Measurements from ENCODE around the gene SLC6A19.

The SLC6A19 gene

GRCh38 chr5:1180841-1181271, 20.5 kb upstream of the SLC6A19 start:
- DNase-seq (ENCODE audit: low read depth, low spot score), result no peak

DNA sequence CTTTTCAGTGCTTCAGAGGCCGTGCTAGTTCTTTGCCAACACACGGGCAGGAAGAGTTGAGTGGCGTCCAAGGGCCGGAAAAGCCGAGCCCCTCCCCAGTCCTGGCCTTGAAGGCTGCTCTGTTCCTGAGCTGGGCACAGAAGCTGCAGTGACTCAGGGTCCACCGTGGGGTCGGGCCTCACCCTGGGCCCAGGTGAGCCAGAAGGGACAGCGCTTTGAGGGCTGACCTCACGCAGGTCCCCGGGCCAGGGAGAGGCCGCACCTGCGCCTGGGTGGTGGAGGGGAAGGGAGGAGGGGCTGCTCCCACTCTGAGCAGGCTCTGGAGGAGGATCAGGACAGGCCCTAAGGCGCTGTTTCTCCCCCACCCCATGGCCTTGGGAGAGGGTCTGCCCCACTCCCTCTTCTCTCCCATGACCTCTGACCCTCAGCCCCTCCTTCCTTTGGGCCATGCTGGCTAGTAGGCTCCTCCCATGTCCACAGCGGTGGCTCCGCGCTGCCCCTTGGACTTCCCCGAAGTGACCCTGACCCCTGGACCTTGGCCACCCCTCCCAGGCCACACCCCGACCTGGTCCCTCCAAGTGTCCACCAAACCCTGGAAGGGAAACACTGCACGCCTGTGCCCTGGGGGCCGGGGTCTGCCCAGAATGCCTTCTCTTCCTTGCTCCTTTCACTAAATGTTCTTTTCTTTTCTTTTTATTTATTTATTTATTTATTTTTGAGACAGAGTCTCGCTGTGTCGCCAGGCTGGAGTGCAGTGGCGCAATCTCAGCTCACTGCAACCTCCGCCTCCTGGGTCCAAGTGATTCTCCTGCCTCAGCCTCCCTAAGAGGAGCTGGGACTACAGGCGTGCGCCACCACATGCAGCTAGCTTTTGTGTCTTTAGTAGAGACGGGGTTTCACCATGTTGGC, 19.7 kb upstream of the SLC6A19 start:
- no peak for DNase-seq (ENCODE audit: low read depth, low spot score)

DNA sequence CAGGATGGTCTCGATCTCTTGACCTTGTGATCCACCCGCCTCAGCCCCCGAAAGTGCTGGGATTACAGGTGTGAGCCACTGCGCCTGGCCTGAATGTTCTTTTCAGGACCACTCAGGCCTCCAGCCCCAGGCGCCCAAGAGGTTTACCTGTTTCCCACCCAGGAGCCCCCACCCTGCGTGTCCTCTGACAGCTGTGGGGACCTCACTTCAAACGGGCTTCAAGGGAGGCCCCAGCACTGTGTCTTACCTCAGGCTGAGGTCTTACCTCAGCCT, 19.1 kb upstream of the SLC6A19 start:
- DNase-seq (ENCODE audit: low read depth, low spot score), result no peak

DNA sequence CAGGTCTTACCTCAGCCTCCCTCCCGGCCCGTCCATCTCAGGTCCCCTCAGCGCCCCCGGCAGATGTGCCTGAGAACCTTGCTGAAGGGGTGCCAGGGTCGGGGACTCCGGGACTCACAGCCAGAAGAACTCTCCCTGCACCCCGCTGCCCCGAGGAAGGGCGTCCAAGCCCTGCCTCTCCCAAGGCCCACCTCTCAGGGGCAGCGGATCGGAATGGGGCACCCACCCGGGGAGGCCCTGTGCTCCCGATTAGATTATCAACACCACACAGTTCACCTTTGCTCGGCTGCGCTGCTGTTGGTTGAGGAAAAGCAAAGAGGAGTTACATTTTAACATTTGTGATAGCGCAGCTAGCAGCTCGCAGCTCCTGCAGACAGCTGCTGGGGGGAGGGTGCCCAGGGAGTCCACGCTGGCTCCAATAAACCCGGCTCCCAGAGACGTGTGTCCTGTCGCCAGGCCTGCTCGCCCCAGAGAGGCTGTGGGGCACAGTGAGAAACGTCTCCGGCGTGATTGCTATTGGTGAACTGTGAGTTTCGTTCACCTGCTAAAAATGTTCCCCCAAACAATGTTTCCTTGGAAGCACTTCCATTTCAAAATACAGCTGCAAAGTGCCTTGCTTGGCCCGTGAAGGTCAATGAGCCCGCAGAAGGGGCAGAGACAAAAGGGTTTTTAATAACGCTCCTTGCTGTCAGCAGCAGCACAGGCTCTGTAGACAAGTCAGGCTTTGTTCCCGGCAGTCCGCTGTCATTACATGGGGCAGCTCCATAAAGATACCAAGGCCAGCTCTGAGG, 18.6 kb upstream of the SLC6A19 start:
- DNase-seq (ENCODE audit: low read depth, low spot score), result no peak

DNA sequence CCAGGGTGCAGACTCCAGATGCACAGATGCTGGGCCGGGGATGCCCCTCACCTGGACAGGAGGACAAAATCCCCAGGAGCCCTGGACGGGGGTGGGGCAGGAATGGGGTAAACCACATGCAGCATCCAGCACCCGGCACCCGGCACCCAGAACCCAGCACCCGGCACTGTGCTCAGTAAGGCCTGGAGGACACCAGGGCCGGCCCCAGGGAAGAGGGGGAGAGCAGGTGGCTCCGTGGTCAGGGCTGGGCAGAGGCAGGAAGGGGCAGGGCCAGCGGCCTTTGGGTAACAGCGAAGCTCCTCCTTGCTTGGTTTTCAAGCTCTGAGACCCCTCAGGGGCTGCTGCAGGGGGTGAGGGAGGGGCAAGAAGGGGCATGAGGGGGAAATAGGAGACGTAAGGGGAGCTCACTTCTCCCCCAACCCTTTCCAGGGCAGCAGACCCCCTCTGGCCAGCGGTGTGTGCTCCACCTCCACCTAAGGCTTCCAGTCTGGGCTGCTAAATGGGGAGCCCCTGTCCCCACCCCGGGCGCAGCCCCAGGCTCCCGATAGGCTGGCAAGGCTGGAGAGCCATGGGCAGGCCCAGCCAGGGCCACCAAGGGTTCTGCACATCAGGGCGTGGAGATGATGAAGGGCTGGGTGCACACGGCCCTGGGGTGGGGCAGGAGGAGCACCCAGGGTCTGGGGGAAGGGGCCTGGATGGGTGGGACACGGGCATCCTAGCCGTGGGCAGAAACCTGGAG, 17.8 kb upstream of the SLC6A19 start:
- no peak for DNase-seq (ENCODE audit: low read depth, low spot score)

DNA sequence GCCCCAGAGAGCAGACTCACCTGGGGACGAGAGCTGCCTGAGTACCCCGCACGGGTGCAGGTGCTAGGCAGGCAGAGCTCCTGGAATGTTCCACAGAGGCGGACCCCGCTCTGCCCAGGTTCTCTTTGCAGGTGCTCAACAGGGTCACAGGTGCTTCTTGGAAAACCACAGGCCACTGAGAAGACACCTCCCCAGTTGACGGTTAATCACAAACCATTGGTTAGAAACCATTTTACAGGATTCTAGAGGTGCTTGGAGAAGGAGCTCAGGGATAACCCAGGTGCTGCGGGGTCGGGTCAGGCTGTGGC, 17.3 kb upstream of the SLC6A19 start:
- no peak for DNase-seq (ENCODE audit: low read depth, low spot score)

DNA sequence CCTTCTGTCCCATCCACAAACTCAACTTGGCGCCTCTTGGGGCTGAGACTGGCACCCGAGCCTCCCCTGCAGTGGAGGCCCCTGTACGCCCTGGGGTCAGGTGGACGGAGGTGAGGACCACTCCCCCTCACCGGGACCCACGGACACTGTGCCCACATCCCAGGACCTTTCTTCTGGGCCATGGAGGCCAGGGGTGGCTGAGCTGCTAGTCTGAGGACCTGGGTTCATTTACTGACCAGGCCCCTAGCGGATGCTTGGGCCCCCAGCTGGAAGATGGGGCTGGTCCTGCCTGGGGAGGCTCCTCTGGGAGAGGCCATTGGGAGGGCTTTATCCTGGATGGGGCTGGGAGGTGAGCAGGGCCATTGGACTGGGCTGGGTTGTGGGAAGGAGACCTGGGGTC, 16.9 kb upstream of the SLC6A19 start:
- no peak for DNase-seq (ENCODE audit: low read depth, low spot score)

DNA sequence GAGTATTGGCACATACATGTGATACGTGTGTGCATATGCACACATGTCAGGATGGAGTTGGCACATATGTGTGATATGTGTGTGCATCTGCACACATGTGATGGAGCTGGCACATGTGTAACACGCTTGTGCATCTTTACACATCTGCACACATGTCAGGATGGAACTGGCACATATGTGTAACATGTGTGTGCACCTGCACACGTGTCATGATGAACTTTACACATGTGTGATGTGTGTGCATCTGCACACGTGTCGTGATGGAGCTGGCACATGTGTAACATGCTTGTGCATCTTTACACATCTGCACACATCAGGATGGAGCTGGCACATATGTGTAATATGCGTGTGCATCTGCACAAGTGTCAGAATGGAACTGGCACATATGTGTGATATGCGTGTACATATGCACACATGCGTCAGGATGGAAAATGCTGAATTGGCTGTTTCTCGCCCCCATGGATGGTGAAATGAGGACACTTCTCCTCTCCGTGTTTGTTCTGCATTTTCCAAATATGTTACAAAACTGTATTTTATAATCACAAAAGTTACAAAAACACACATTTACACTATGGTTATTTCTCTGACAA, 16.3 kb upstream of the SLC6A19 start:
- no peak for DNase-seq (ENCODE audit: low read depth, low spot score)

DNA sequence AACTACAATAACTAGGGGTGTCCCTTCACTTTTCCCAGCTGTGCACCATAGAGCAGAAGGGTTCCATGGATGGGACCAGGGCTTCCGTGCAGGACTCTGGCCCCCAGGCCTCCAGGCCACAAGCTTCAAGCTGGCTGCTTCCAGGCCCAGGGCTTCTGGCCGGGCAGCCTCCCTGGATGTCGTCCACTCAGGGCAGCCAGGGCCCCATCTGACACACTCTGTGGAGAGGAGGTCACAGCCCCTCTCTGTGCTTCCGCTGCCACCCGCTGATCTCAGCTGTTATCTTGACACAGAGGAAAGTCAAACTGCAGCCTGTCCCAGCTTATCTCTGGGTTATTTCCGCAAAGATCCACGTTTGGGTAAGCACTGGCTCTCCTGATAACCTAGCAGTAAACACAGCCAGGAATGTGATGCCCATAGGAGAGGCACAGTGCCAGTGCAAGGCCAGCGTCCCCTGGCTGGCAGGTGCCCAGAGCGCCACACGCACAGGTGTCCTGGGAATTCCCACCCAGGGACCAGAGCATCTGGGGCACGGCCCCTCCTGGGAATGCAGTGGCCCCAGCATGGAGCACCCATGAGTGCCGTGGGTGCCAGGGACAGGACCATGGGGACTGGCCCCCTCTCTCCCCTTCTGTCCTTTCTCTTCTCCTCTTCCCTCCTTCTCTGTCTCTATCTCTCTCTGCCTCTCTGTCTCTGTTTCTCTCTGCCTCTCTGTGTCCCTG, 15.6 kb upstream of the SLC6A19 start:
- DNase-seq (ENCODE audit: low read depth, low spot score), result no peak

DNA sequence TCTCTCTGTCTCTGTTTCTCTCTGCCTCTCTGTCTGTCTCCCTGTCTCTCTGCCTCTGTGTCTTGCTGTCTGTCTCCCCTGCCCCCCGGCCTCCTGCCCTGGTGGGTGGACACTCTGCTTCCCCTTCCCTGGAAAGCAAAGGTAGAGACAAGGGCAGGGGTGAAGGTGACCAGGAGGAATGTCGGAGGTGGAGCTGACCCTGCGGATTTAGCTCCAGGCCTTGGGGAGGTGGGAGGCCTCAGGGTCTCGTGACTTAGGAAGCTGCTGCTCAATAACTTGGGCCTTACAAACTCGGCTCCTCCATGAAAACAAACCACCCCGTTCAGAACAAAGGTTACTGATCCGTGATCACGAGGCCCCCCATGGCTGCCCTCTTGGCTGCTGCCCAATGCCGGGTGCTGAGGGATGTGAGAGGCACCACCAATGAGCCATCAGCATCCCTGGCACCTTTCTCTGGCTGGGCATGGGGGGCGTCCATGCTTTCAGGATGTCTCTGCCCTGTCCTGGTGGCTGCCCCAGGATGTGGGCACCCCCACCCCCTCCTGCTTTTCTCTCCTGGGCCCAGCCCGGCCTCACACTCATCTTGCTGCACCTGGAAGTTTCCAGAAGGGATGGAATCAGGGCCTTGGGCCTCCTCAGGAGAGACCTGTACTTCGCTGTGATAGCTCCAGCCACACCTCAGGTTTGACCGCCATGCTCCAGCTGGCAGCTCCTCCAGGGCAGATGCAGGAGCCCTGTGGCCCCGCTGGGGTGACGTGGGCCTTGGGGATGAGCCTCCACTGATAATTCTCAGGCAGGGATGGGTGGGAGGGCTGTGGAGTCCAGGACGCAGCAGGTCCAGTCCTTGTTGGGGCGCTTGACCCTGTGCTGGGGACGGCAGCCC, 14.8 kb upstream of the SLC6A19 start:
- no peak for DNase-seq (ENCODE audit: low read depth, low spot score)

- DNase-seq (ENCODE audit: low read depth, low spot score), result no peak
Measured at GRCh38 chr5:1187234-1187949, 14.0 kb upstream of the SLC6A19 start.

GRCh38 chr5:1187950-1188334, 13.5 kb upstream of the SLC6A19 start:
- no peak for DNase-seq (ENCODE audit: low read depth, low spot score)

DNA sequence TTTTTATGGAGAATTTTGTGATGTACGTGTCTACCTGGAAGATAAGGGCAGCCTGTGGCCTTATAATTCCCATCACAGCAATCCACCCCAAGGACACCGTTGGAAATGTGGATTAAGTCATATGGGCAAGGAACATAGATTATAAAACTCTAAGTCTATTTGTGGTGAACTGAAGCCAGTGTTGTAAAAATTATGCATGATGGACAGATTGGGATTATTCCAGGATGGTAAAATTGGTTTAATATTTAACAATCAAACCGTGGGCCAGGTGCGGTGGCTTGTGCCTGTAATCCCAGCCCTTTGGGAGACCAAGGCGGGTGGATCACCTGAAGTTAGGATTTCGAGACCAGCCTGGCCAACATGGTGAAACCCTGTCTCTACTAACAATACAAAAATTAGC, 12.9 kb upstream of the SLC6A19 start:
- no peak for DNase-seq (ENCODE audit: low read depth, low spot score)

- no peak for DNase-seq (ENCODE audit: low read depth, low spot score)
Measured at GRCh38 chr5:1189269-1189668, 12.1 kb upstream of the SLC6A19 start.

- no peak for DNase-seq (ENCODE audit: low read depth, low spot score)
Measured at GRCh38 chr5:1190278-1190677, 11.1 kb upstream of the SLC6A19 start.

DNA sequence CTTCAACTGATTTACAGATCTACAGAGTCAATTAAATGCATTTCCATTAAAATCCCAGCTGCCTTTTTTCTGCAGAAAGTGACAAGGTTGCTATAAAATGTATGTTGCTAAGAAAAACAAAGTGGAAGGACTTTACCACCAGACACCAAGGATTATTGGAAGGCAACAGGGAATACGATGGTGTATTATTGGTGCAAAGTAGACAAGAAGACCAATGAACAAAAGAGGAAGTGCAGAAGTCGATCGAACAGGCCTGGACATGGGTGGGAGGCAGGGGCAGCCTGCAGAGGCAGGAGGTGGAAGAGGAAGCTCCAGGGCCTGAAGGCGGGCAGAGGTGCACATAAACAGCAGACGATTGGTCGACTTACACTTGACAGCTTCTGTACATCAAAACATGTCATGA, 10.6 kb upstream of the SLC6A19 start:
- DNase-seq (ENCODE audit: low read depth, low spot score), result no peak

GRCh38 chr5:1192971-1193590, 8.3 kb upstream of the SLC6A19 start:
- no peak for DNase-seq (ENCODE audit: low read depth, low spot score)

DNA sequence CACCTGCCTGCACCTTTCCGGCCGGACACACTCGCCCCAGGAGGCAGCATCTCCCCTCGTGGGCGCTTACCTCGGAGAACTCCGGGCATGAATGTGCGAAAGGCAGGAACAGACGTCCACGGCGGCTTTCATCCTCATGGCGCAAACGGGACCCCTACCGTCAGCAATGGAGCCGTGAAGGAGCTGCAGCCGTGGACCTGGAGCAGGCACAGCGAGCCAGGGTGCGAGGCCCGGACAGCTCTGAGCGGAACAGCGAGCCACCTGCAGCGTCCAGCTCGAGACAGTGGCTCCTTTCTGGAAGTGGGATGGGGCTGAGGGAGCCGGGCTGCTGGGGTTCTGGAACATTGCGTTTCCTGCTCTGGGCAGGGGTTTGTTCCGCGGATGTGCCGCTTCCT, 7.8 kb upstream of the SLC6A19 start:
- DNase-seq (ENCODE audit: low read depth, low spot score), result no peak

GRCh38 chr5:1194378-1194777, 7.0 kb upstream of the SLC6A19 start:
- no peak for DNase-seq (ENCODE audit: low read depth, low spot score)

DNA sequence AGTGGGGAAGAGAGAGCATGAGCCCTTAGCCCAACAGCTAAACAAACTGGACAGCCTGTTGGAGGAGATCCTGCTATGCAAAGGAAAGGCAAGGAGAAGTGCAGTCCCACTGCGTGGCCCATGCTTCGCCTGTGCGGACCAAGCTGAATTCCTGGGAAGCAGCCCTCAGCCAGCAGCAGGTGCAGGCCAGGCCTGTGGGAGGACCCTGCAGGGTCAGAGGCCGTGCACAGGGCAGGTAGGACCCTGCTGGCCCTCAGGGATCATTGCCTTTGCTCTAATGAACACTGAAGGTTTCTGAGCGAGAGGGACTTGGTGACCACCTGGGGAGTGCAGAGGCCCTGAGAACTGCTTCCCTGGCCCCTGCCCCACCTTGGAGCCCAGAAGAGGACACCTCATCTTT, 6.0 kb upstream of the SLC6A19 start:
- DNase-seq (ENCODE audit: low read depth, low spot score), result no peak
